ENCODE data around the gene GAPDHS. TPM values are rescaled to one million over a fixed set of nuclear protein-coding genes. Genes with fewer than 3 reads are reported as not detected.

Gene GAPDHS
- total and polyA plus RNA-seq, 5 donors from 2014 or later = not detected

DNA sequence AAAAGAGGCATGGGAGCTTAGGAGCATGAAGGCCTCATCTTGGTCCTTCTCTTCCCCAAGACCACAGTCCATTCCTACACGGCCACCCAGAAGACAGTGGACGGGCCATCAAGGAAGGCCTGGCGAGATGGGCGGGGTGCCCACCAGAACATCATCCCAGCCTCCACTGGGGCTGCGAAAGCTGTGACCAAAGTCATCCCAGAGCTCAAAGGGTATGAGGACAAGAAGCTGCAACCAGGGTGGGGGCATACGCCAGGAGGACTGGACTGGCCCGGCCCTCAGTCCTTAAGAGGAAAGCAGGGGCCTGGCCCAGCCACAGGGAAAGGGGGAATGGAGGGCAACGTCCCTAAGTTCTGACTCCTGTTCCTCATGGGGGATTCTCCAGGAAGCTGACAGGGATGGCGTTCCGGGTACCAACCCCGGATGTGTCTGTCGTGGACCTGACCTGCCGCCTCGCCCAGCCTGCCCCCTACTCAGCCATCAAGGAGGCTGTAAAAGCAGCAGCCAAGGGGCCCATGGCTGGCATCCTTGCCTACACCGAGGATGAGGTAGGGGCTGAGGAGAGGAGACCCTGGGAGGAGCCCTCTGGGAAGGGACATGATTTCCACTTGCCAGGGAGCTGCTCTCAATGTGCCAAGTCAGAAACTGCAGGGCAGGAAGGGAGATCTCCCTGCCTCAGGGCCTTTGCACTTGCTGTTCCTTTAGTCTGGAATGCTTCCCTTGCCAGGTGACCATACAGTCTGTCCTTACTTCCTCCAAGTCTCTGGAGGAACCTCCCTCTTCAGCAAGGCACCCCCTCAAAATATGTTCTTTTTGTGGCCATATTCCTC, 10.2 kb downstream of the GAPDHS start:
- Mint-ChIP-seq H3K9me3 (no peaks in the 10 kb centered on the region), H3K4me3 (peak overlapping the region; percentile 43 to 95 (median 92)), H3K27me3 (no peaks in the 10 kb centered on the region), H3K27ac (peak overlapping the region in 1 of 3 donors; percentile 80), H3K4me1 (peaks cover 0 to 32% (median 13%) of the 10 kb centered on the region in 4 donors), H3K36me3 (no peaks in the 10 kb centered on the region)
- Histone ChIP-seq H3K4me3 (ENCODE audit: low read depth, low read length) (no peak overlapping the region), H3K36me3 (ENCODE audit: control insufficient read depth, insufficient read depth, low read length) (no peaks in the 10 kb centered on the region), H3K27me3 (ENCODE audit: control insufficient read depth, insufficient read depth, low read length) (no peaks in the 10 kb centered on the region), H3K9me3 (ENCODE audit: control insufficient read depth in 2 of 2, low read length in 2 of 2) (no peaks in the 10 kb centered on the region), H3K27ac (ENCODE audit: insufficient read depth, low read length, poor library complexity, severe bottlenecking) (no peak overlapping the region), H3K4me1 (ENCODE audit: control insufficient read depth, insufficient read depth, low read length, poor library complexity, severe bottlenecking) (peaks cover 27% of the 10 kb centered on the region)
- no peak for ATAC-seq (ENCODE audit: low read depth in 2 of 2)
- DNase-seq = no peak

DNA sequence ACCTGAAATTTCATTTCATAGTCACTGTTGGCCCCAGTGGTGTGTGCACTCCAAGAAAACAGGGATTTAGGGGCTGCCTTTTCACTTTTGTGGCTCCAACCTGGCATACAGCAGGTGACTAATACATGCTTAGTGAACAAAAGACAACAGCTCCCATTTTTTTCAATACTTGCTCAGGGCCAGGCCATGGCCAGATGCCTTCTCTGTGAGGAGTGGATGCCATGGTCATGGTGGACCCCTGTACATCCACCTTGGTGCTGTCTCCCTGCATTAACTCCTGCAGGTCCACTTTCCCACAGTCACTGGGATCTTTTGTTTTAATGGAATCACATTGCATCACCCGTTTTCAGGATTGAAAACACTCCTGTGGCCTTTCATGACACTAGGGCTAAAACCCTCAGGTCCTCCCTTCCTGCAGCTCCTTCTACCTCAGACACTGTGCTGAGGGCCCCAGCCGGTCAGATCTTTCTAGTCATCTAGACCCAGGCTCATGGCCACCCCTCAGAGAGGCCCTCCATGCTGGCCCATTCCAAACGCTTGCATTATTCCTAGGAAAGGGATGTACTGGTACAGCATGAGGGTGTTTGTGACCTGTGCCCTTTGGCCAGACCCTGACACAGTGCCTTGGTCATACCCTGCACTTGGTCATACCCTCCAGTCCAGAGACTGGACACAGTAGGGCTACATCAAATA, 11.0 kb downstream of the GAPDHS start:
- H3K27me3 ChIP-seq (ENCODE audit: control insufficient read depth, insufficient read depth, low read length) = no peaks in the 10 kb centered on the region
- H3K4me1 ChIP-seq (ENCODE audit: control insufficient read depth, insufficient read depth, low read length, poor library complexity, severe bottlenecking) = peaks cover 27% of the 10 kb centered on the region
- H3K4me3 ChIP-seq (ENCODE audit: low read depth, low read length) = peak overlapping the region; percentile 78
- DNase-seq (no peak), ATAC-seq (ENCODE audit: low read depth in 2 of 2) (no peak)
- no peaks in the 10 kb centered on the region for H3K9me3 ChIP-seq (ENCODE audit: control insufficient read depth in 2 of 2, low read length in 2 of 2)
- H3K9me3 Mint-ChIP-seq = no peaks in the 10 kb centered on the region
- peak overlapping the region; percentile 78 for H3K27ac ChIP-seq (ENCODE audit: insufficient read depth, low read length, poor library complexity, severe bottlenecking)
- peaks cover 3% of the 10 kb centered on the region for H3K36me3 Mint-ChIP-seq
- H3K4me3 Mint-ChIP-seq = peak overlapping the region; percentile 83 to 95 (median 92)
- H3K4me1 Mint-ChIP-seq = peaks cover 3 to 40% (median 19%) of the 10 kb centered on the region in 4 donors
- H3K27me3 Mint-ChIP-seq = no peaks in the 10 kb centered on the region
- H3K27ac Mint-ChIP-seq = peak overlapping the region; percentile 80 to 94 (median 90)
- H3K36me3 ChIP-seq (ENCODE audit: control insufficient read depth, insufficient read depth, low read length) = no peaks in the 10 kb centered on the region

DNA sequence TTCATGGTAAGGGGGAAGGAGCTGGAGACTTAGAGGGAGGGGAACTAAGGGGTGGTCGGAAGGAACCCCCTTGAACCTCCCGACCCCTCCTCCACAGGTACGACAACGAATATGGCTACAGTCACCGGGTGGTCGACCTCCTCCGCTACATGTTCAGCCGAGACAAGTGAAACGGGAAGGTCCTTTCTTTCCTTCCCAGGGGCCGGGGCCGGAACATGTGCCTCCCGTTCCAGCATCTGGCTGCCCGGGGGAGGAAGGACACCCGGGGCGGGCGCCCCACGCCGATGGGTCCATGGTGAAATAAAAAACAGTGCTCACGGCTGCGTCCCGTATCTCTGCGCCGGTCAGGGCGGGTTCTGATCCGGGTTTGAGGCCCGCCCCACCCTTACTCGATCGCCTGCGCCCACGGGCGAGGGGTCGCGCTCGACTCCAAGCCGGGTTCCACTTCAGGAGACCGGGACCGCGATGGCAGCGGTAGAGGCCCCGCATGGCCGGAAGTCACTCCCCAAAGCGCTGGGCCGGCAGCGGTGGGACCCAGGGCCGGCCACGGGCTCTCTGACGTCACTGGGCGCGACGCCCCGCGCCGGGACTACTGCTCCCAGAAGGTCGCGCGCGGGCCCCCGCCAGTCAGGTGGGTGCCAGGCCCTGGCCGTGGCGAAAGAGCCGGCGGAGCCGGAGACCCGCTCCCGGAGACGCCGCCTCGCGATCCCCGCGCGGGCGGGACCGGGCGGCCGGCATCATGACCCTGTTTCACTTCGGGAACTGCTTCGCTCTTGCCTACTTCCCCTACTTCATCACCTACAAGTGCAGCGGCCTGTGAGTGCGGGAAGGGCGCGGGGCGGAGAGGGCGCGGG, 12.0 kb downstream of the GAPDHS start, which contains the start of gene TMEM147:
Gene TMEM147, plus strand, starts transcription at position 626 of the 854 bp plus-strand sequence. Its CDS starts 114 bp downstream, at position 740.
- peak within 1 kb of the TSS; percentile 56 to 94 (median 90) for H3K27ac Mint-ChIP-seq
- H3K4me1 Mint-ChIP-seq = peaks cover 6 to 41% (median 21%) of the 10 kb centered on the region in 4 donors
- no peaks in the 10 kb centered on the region for H3K36me3 ChIP-seq (ENCODE audit: control insufficient read depth, insufficient read depth, low read length)
- no peaks in the 10 kb centered on the region for H3K27me3 Mint-ChIP-seq
- H3K4me1 ChIP-seq (ENCODE audit: control insufficient read depth, insufficient read depth, low read length, poor library complexity, severe bottlenecking) = peaks cover 27% of the 10 kb centered on the region
- no peaks in the 10 kb centered on the region for H3K9me3 ChIP-seq (ENCODE audit: control insufficient read depth in 2 of 2, low read length in 2 of 2)
- ATAC-seq (ENCODE audit: low read depth in 2 of 2) (peak; percentile 86 to 87), DNase-seq (peak; percentile 69 to 88 (median 76))
- peaks cover 5% of the 10 kb centered on the region for H3K36me3 Mint-ChIP-seq
- no peaks in the 10 kb centered on the region for H3K9me3 Mint-ChIP-seq
- H3K27ac ChIP-seq (ENCODE audit: insufficient read depth, low read length, poor library complexity, severe bottlenecking) = peak within 1 kb of the TSS; percentile 78
- H3K4me3 ChIP-seq (ENCODE audit: low read depth, low read length) = peak within 1 kb of the TSS; percentile 78
- no peaks in the 10 kb centered on the region for H3K27me3 ChIP-seq (ENCODE audit: control insufficient read depth, insufficient read depth, low read length)
- H3K4me3 Mint-ChIP-seq = peak within 1 kb of the TSS; percentile 91 to 95 (median 93)

DNA sequence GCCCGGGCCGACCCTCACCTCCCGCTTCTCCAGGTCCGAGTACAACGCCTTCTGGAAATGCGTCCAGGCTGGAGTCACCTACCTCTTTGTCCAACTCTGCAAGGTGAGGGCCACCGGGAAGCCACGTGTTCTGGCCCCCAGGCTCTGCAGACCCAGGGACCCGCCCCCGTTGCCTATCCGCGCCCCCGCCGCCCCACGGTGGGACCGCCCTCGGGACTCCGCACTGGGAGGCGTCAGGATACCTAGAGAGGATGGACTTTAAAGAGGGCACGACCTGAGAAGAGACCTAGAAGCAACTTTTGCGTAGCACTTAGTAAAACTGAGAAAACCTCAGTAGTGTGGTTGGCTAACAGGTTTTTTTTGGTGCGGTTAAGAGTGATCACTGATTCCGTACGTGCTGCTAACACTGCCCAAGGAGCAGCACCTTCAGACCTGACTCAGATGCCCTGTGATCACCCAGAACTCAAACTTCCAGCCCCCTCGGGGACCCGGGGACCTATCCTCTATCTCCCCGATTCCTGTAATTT, 12.7 kb downstream of the GAPDHS start:
- Histone ChIP-seq H3K36me3 (ENCODE audit: control insufficient read depth, insufficient read depth, low read length) (peaks cover 2% of the 10 kb centered on the region), H3K4me1 (ENCODE audit: control insufficient read depth, insufficient read depth, low read length, poor library complexity, severe bottlenecking) (peaks cover 27% of the 10 kb centered on the region), H3K27ac (ENCODE audit: insufficient read depth, low read length, poor library complexity, severe bottlenecking) (peak overlapping the region; percentile 78), H3K9me3 (ENCODE audit: control insufficient read depth in 2 of 2, low read length in 2 of 2) (no peaks in the 10 kb centered on the region), H3K4me3 (ENCODE audit: low read depth, low read length) (peak overlapping the region; percentile 78), H3K27me3 (ENCODE audit: control insufficient read depth, insufficient read depth, low read length) (no peaks in the 10 kb centered on the region)
- Mint-ChIP-seq H3K4me3 (peak overlapping the region; percentile 91 to 95 (median 93)), H3K27ac (peak overlapping the region in 2 of 3 donors; percentile 69 to 90), H3K9me3 (no peaks in the 10 kb centered on the region), H3K27me3 (no peaks in the 10 kb centered on the region), H3K4me1 (peaks cover 6 to 40% (median 21%) of the 10 kb centered on the region in 4 donors), H3K36me3 (peaks cover 5% of the 10 kb centered on the region)
- ATAC-seq (ENCODE audit: low read depth in 2 of 2) = peak; percentile 10 to 28
- peak in 2 of 3 donors; percentile 32 to 57 for DNase-seq

DNA sequence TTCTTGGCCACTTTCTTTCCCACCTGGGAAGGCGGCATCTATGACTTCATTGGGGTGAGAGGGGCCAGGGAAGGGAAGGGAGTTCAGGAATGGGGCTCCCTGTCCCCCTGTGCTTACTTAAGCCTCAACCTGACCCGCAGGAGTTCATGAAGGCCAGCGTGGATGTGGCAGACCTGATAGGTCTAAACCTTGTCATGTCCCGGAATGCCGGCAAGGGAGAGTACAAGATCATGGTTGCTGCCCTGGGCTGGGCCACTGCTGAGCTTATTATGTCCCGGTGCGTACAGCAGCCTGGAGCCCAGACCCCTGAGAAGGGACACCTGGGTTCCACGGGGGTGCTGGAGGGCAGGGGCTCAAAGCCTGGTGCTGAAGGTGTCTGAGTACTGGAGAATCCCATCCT, 13.3 kb downstream of the GAPDHS start:
- H3K27me3 Mint-ChIP-seq = no peaks in the 10 kb centered on the region
- H3K9me3 Mint-ChIP-seq = no peaks in the 10 kb centered on the region
- peak overlapping the region; percentile 78 for H3K27ac ChIP-seq (ENCODE audit: insufficient read depth, low read length, poor library complexity, severe bottlenecking)

DNA sequence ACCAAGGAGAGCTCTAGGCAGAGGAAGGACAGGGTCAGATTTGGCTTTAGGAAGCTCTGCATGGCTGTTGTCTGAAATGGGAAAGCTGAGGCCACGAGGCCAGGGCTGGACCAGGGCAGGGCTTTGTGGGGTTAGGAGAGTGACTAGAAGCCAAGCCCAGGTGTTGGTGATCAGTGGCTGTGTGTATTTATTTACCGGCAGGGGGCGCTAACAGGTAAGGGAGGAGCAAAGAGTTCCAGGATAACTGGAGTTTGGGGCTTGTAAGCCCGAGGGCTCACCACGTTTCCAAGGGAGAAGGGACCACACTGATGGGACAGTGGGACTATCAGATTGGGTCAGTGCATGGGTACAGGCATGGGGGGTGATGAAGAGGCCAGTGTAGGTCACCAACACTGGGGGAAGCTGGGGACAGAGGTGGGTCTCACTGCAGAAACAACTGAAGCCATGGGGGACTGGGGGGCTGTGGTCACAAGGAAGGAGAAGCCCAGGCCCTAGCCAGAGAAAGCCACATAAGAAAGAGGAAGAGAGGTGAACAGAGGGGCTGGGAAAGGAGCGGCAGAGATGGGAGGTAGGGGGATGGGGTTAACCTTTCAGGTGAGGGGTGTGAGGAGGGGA, 16.0 kb downstream of the GAPDHS start:
- Histone ChIP-seq H3K36me3 (ENCODE audit: control insufficient read depth, insufficient read depth, low read length) (peaks cover 2% of the 10 kb centered on the region), H3K27me3 (ENCODE audit: control insufficient read depth, insufficient read depth, low read length) (no peaks in the 10 kb centered on the region), H3K4me1 (ENCODE audit: control insufficient read depth, insufficient read depth, low read length, poor library complexity, severe bottlenecking) (peaks cover 27% of the 10 kb centered on the region), H3K4me3 (ENCODE audit: low read depth, low read length) (no peak overlapping the region), H3K27ac (ENCODE audit: insufficient read depth, low read length, poor library complexity, severe bottlenecking) (no peak overlapping the region), H3K9me3 (ENCODE audit: control insufficient read depth in 2 of 2, low read length in 2 of 2) (no peaks in the 10 kb centered on the region)
- Mint-ChIP-seq H3K36me3 (peaks cover 5% of the 10 kb centered on the region), H3K27ac (peak overlapping the region in 1 of 3 donors; percentile 52), H3K4me1 (peaks cover 6 to 36% (median 21%) of the 10 kb centered on the region in 4 donors), H3K4me3 (peak overlapping the region; percentile 57 to 87 (median 72)), H3K27me3 (no peaks in the 10 kb centered on the region), H3K9me3 (peaks cover 0 to 1% (median 0%) of the 10 kb centered on the region in 7 donors)
- ATAC-seq (ENCODE audit: low read depth in 2 of 2) (peak in 1 of 2 donors; percentile 17), DNase-seq (peak; percentile 47 to 74 (median 63))

More for the DNA sequence above, 13.3 kb downstream of the GAPDHS start:
- peak overlapping the region in 2 of 3 donors; percentile 55 to 90 for H3K27ac Mint-ChIP-seq
- peaks cover 27% of the 10 kb centered on the region for H3K4me1 ChIP-seq (ENCODE audit: control insufficient read depth, insufficient read depth, low read length, poor library complexity, severe bottlenecking)
- peak overlapping the region; percentile 91 to 95 (median 93) for H3K4me3 Mint-ChIP-seq
- peaks cover 5% of the 10 kb centered on the region for H3K36me3 Mint-ChIP-seq
- no peak for DNase-seq
- H3K27me3 ChIP-seq (ENCODE audit: control insufficient read depth, insufficient read depth, low read length) = no peaks in the 10 kb centered on the region
- peaks cover 6 to 40% (median 21%) of the 10 kb centered on the region in 4 donors for H3K4me1 Mint-ChIP-seq
- H3K9me3 ChIP-seq (ENCODE audit: control insufficient read depth in 2 of 2, low read length in 2 of 2) = no peaks in the 10 kb centered on the region
- no peak for ATAC-seq (ENCODE audit: low read depth in 2 of 2)
- H3K36me3 ChIP-seq (ENCODE audit: control insufficient read depth, insufficient read depth, low read length) = peaks cover 2% of the 10 kb centered on the region
- H3K4me3 ChIP-seq (ENCODE audit: low read depth, low read length) = peak overlapping the region; percentile 78

Data from CD4-positive, CD25-positive, alpha-beta regulatory T cell (primary cell).